ENCODE data around the gene MOK. TPM values are rescaled to one million over a fixed set of nuclear protein-coding genes. Genes with fewer than 3 reads are reported as not detected.

The MOK gene
- total RNA-seq, 1 experiment from 2014 or later = 2.8 TPM

DNA sequence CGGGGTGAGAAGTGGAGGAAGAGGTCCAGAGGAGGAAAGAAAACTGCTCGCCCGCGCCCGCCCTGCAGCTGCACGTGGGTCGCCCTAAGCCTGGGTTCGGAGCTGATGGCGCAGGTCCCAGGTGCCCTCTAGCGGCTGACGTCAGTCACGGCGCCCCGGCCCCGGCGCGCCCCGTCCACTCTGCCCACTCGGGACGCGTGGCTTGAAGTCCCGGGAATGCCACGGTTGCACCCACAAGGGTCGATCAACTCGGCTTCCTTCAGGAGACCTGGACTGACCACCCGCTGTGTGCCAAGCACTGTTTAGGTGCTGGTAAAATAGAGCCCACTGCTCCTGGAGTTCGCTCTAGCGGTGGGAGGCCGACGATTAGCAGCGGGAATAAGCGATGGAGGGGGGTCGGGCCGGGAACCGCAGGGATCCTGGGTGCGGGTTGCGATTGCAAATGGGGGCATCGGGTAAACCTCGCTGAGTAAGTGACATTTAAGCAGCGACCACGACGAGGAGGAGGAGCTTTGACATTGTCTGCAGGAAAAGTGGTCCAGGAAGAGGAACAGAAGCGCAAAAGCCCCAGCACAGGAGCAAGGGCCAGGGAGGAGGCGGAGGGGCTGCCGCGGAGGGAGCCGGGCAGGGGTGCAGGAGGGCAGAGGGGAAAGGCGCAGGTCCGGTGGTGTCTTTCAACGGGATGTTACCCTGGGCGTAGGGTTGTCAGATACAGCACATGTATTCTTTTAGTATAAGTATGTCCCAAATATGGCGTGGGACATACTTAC, 9.5 kb upstream of the MOK start:
- H3K27ac Mint-ChIP-seq = no peak overlapping the region; a peak in 1 of 7 replicates

More for the DNA sequence above, 9.5 kb upstream of the MOK start:
- no peak overlapping the region for H3K23ac ChIP-seq (ENCODE audit: insufficient read length, low read depth, low read length)
- no peak overlapping the region for H4K91ac ChIP-seq (ENCODE audit: insufficient read length, low read depth, low read length)
- no peaks in the 10 kb centered on the region for H3K79me2 ChIP-seq (ENCODE audit: insufficient read depth, low read length)
- H3T11ph ChIP-seq (ENCODE audit: low read length) = no peak overlapping the region
- peak; percentile 83 for DNase-seq
- Mint-ChIP-seq H3K4me1 (peaks cover 31 to 35% of the 10 kb centered on the region in 2 experiments), H3K4me3 (peak overlapping the region; percentile 67 to 94), H3K36me3 (ENCODE audit: insufficient read depth in 1 of 3, low read depth in 3 of 3) (no peaks in the 10 kb centered on the region; a peak in 1 of 7 replicates), H3K9me3 (no peaks in the 10 kb centered on the region; a peak in 1 of 5 replicates), H3K27me3 (ENCODE audit: low read depth) (peaks cover 35% of the 10 kb centered on the region)
- H3K4me1 ChIP-seq (ENCODE audit: insufficient read depth, low read length) = no peaks in the 10 kb centered on the region; the same call in 1 of the 2 replicates
- no peak overlapping the region for H2AK5ac ChIP-seq (ENCODE audit: insufficient read length, low read length)
- no peak overlapping the region for H2BK12ac ChIP-seq (ENCODE audit: insufficient read length, low read depth, low read length)
- H3K23me2 ChIP-seq (ENCODE audit: insufficient read length, low read depth, low read length, poor library complexity, severe bottlenecking) = peaks cover 17% of the 10 kb centered on the region
- no peak overlapping the region for H3K56ac ChIP-seq (ENCODE audit: insufficient read length, low read depth, low read length)
- H4K5ac ChIP-seq (ENCODE audit: insufficient read length, low read depth, low read length) = no peak overlapping the region
- no peaks in the 10 kb centered on the region for H3K79me1 ChIP-seq (ENCODE audit: insufficient read depth, low read depth, low read length, poor library complexity, severe bottlenecking)
- no CpG with 5 or more reads among the region's 52 CpGs for WGBS (ENCODE audit: extremely low coverage, insufficient read length, low lambda C conversion rate)
- no peak overlapping the region for H3K4ac ChIP-seq (ENCODE audit: low read depth, low read length)
- H3K9ac ChIP-seq (ENCODE audit: extremely low read depth, insufficient read length, low read length) = no peak overlapping the region
- H3K27me3 ChIP-seq (ENCODE audit: insufficient read depth, low read length) = no peaks in the 10 kb centered on the region; the same call in 1 of the 2 replicates
- H2AFZ ChIP-seq (ENCODE audit: low read length) = no peak overlapping the region
- no peaks in the 10 kb centered on the region for H3K9me3 ChIP-seq (ENCODE audit: control insufficient read depth, low read depth, low read length)
- H3K14ac ChIP-seq (ENCODE audit: insufficient read depth, low read length) = no peak overlapping the region
- TF ChIP-seq, protein P1, sequence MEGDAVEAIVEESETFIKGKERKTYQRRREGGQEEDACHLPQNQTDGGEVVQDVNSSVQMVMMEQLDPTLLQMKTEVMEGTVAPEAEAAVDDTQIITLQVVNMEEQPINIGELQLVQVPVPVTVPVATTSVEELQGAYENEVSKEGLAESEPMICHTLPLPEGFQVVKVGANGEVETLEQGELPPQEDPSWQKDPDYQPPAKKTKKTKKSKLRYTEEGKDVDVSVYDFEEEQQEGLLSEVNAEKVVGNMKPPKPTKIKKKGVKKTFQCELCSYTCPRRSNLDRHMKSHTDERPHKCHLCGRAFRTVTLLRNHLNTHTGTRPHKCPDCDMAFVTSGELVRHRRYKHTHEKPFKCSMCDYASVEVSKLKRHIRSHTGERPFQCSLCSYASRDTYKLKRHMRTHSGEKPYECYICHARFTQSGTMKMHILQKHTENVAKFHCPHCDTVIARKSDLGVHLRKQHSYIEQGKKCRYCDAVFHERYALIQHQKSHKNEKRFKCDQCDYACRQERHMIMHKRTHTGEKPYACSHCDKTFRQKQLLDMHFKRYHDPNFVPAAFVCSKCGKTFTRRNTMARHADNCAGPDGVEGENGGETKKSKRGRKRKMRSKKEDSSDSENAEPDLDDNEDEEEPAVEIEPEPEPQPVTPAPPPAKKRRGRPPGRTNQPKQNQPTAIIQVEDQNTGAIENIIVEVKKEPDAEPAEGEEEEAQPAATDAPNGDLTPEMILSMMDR (conservative IDR thresholded peaks at IDR 0.05) = peak; percentile 100
- no peak overlapping the region for H4K8ac ChIP-seq (replicated peaks; ENCODE audit: insufficient read length, low read depth, low read length)
- H2BK5ac ChIP-seq (ENCODE audit: insufficient read length, low read length) = no peak overlapping the region
- H2BK15ac ChIP-seq (ENCODE audit: low read depth, low read length) = no peak overlapping the region
- no peak overlapping the region for H2BK120ac ChIP-seq (ENCODE audit: low read depth, low read length, poor library complexity, severe bottlenecking)
- peak overlapping the region; percentile 74 for H3K4me2 ChIP-seq (ENCODE audit: insufficient read depth, insufficient read length, low read length)
- no peak overlapping the region for H3K18ac ChIP-seq (ENCODE audit: insufficient read length, low read depth, low read length)
- H2BK20ac ChIP-seq (ENCODE audit: low read depth, low read length, poor library complexity, severe bottlenecking) = no peak overlapping the region
- no peaks in the 10 kb centered on the region for H4K20me1 ChIP-seq (ENCODE audit: control insufficient read depth, insufficient read depth, insufficient read length)
- no peak overlapping the region for H3K27ac ChIP-seq (ENCODE audit: insufficient read length, low read depth, low read length)

Data from H9 (cell line).